HUES48 (cell line): ENCODE measurements around the gene SNTB2.
A peak's percentile ranks its signal among the peaks of the same experiment; 100 is the strongest.

Experiments used
- H3K27ac ChIP-seq: one replicate; pipeline ENCODE4 v1.7.0; 2013; ENCODE audit warnings: low read depth, low read length, inconsistent platforms
- H3K27me3 ChIP-seq: 2 replicates; pipeline ENCODE4 v1.6.1; 2013; ENCODE audit warnings: mild to moderate bottlenecking, low read length; ENCODE audit not compliant: control insufficient read depth, insufficient read depth
- H3K36me3 ChIP-seq: 2 replicates; pipeline ENCODE4 v1.6.1; 2013; ENCODE audit warnings: low read length; ENCODE audit not compliant: control insufficient read depth, insufficient read depth
- H3K4me1 ChIP-seq: 2 replicates; pipeline ENCODE4 v1.6.1; 2013; ENCODE audit warnings: mild to moderate bottlenecking, low read length; ENCODE audit not compliant: control insufficient read depth, insufficient read depth
- H3K4me3 ChIP-seq: 2 replicates; pipeline ENCODE4 v1.5.1; 2013; ENCODE audit warnings: mild to moderate bottlenecking, low read depth, low read length
- H3K9ac ChIP-seq: 2 replicates; pipeline ENCODE4 v1.6.1; 2013; ENCODE audit warnings: mild to moderate bottlenecking, low read depth, low read length, moderate library complexity
- H3K9me3 ChIP-seq: 2 replicates; pipeline ENCODE4 v1.6.1; 2013; ENCODE audit warnings: low read length; ENCODE audit not compliant: control insufficient read depth, insufficient read depth

SNTB2 gene

GRCh38 chr16:69165584-69165983 lies 21.4 kb upstream of the SNTB2 start:
- H3K27me3 ChIP-seq = no peaks in the 10 kb centered on the region
- no peaks in the 10 kb centered on the region for H3K4me1 ChIP-seq
- H3K9ac ChIP-seq = no peak overlapping the region
- H3K9me3 ChIP-seq = no peaks in the 10 kb centered on the region
- H3K27ac ChIP-seq = no peak overlapping the region
- peaks cover 92% of the 10 kb centered on the region for H3K36me3 ChIP-seq
- H3K4me3 ChIP-seq = no peak overlapping the region

GRCh38 chr16:69166221-69166833 lies 20.6 kb upstream of the SNTB2 start:
- Histone ChIP-seq H3K9me3 (no peaks in the 10 kb centered on the region), H3K9ac (no peak overlapping the region), H3K27me3 (no peaks in the 10 kb centered on the region), H3K36me3 (peaks cover 88% of the 10 kb centered on the region), H3K27ac (no peak overlapping the region), H3K4me1 (peaks cover 3% of the 10 kb centered on the region), H3K4me3 (no peak overlapping the region)

DNA sequence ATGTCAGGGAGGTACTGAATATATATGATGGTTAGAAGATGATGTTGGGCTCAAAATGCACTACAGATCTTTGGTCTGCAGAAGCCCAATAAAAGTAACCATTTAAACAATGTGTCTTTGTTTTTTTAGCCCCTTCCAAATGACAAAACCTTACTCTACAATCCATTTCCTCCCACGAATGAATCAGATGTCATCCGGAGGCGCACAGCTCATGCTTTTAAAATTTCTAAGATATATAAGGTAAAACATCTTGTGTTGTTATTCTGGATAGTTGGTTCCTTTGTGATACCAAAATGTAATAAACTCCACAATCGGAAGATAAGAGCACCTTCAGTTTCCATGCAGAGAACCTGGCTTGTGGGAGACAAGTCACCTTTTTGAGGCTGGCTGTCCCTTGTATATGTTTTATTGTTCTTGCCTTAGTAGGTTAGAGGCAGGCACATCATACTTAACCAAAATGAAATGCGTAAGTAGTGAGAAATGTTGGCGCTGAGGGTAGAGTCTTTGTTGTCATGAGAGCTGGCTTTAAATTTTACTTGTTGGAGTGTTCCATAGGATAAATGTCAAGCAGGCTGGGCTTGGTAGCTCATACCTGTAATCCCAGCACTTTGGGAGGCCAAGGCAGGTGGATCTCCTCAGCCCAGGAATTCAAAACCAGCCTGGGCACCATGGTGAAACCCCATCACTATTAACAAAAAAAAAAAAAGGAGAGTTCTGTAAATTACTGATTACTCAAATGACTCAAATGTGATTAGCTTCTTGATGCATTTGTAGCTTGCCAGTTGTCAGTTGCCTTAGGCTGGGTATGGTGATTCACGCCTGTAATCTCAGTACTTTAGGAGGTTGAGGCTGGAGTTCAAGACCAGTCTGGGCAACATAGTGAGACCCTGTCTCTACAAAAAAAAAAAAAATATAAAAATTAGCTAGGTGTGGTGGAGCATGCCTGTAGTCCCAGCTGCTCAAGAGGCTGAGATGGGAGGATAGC lies 19.7 kb upstream of the SNTB2 start:
- H3K4me1 ChIP-seq = peaks cover 3% of the 10 kb centered on the region
- H3K36me3 ChIP-seq = peaks cover 81% of the 10 kb centered on the region
- no peak overlapping the region for H3K9ac ChIP-seq
- no peak overlapping the region for H3K4me3 ChIP-seq
- H3K27me3 ChIP-seq = no peaks in the 10 kb centered on the region
- H3K27ac ChIP-seq = no peak overlapping the region
- no peaks in the 10 kb centered on the region for H3K9me3 ChIP-seq

DNA sequence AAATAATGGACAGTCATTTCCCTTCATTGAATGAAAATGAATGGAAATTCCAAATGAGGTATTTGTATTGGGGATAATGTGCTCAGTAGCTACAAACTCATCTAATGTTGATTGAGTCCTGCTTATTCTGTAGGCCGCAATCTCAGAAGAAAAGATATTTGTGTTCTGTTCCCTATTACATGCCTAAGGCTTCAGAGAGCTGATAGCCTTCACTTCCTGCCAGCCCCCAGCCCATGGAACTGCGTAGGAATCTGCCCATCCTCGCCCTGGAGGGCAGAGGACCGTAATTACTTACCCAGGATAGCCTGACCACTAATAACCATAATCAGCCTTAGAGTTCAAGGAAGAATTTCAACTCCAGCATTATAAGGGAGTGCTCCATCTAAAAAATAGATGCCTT lies 17.9 kb upstream of the SNTB2 start:
- H3K36me3 ChIP-seq = peaks cover 69% of the 10 kb centered on the region

DNA sequence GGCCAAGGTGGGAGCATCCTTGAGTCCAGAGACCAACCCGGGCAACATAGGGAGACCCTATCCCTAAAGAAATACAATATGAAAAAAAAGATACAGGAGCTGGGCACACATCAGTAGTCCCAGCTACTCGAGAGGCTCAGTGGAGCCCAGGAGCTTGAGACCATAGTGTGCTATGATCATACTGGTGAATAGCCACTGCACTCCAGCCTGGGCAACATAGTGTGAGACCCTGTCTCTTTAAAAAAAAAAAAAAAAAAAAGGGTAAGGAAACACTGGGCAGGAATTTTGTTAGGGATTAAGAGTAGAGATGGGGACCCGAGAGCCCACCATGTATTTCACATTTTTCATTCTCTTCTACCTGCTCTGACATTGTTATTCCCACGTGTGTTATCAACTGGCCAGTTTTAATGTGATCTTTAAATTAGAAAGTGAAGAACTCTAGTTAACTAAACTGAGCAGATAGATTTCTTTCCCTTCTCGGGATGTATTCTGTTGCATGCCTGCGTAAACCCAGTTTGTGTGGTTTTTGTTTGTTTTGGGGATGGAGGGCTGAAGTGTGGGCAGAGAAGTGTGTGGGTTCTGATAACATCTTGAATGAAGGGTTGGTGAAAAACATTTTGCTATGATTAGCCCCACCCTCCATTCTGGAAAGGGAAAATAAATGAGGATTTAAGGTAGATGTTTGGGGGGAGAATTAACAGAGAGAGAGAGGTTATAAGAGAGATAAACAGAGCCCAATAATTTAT lies 17.2 kb upstream of the SNTB2 start:
- no peaks in the 10 kb centered on the region for H3K9me3 ChIP-seq
- H3K4me3 ChIP-seq = no peak overlapping the region
- no peaks in the 10 kb centered on the region for H3K27me3 ChIP-seq
- peaks cover 62% of the 10 kb centered on the region for H3K36me3 ChIP-seq
- H3K9ac ChIP-seq = no peak overlapping the region
- no peak overlapping the region for H3K27ac ChIP-seq
- H3K4me1 ChIP-seq = peaks cover 7% of the 10 kb centered on the region

More for the DNA sequence above, 17.9 kb upstream of the SNTB2 start:
- no peak overlapping the region for H3K27ac ChIP-seq
- H3K4me1 ChIP-seq = peaks cover 7% of the 10 kb centered on the region
- H3K9ac ChIP-seq = no peak overlapping the region
- H3K27me3 ChIP-seq = no peaks in the 10 kb centered on the region
- no peak overlapping the region for H3K4me3 ChIP-seq
- H3K9me3 ChIP-seq = no peaks in the 10 kb centered on the region

DNA sequence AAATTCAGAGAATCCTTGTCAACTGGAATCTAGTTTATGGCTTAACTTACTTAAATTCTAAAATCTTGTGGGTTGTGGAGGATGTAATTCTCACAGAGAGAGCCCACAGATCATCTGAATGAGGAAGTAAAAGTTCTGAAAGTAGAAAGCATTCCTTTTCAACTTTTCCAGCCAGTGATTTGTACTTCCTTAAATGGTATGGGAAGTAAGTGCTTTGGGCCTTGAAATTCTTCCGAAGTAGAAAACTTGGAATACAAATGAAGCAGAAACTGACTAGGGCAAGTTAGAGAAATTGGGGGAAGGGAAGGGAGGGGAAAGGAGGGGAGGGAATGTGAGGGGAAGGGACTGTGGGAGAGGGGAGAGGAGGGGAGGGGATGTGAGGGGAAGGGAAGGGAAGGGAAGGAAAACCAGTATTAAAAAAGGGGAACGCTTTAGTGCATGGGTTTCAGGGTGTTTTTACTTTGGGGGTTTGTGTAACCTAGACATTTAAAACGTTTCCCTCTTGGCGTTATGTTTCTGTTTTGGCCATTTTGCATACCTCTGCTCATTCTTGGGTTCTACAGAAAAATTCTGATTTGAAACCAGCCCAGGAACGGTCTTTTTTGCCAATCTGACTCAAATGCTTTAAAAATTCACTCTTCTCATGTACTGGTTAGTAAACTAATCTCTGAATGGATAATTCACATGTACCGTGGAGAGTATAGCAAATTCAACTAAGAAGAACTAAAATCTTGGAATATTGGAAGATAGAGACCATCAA lies 15.5 kb upstream of the SNTB2 start:
- Histone ChIP-seq H3K36me3 (peaks cover 45% of the 10 kb centered on the region), H3K9me3 (no peaks in the 10 kb centered on the region), H3K4me3 (no peak overlapping the region), H3K9ac (peak overlapping the region; percentile 54; the same call in 1 of the 2 replicates), H3K27ac (peak overlapping the region; percentile 61), H3K27me3 (no peaks in the 10 kb centered on the region), H3K4me1 (peaks cover 7% of the 10 kb centered on the region)

GRCh38 chr16:69176033-69176800 lies 10.7 kb upstream of the SNTB2 start:
- H3K4me3 ChIP-seq = no peak overlapping the region
- no peak overlapping the region for H3K27ac ChIP-seq
- no peaks in the 10 kb centered on the region for H3K9me3 ChIP-seq
- H3K4me1 ChIP-seq = peaks cover 6% of the 10 kb centered on the region
- H3K27me3 ChIP-seq = no peaks in the 10 kb centered on the region
- H3K36me3 ChIP-seq = peaks cover 3% of the 10 kb centered on the region; the same call in 1 of the 2 replicates
- H3K9ac ChIP-seq = no peak overlapping the region

GRCh38 chr16:69179328-69180010 lies 7.5 kb upstream of the SNTB2 start:
- Histone ChIP-seq H3K36me3 (no peaks in the 10 kb centered on the region; the same call in 1 of the 2 replicates), H3K4me3 (no peak overlapping the region), H3K4me1 (no peaks in the 10 kb centered on the region), H3K9ac (no peak overlapping the region), H3K27me3 (no peaks in the 10 kb centered on the region), H3K9me3 (no peaks in the 10 kb centered on the region), H3K27ac (no peak overlapping the region)

- no peak overlapping the region for H3K4me3 ChIP-seq
- H3K36me3 ChIP-seq = no peaks in the 10 kb centered on the region; the same call in 1 of the 2 replicates
- no peak overlapping the region for H3K9ac ChIP-seq
- H3K27me3 ChIP-seq = no peaks in the 10 kb centered on the region
- no peaks in the 10 kb centered on the region for H3K9me3 ChIP-seq
- H3K27ac ChIP-seq = no peak overlapping the region
- H3K4me1 ChIP-seq = no peaks in the 10 kb centered on the region
These were observed 7.0 kb upstream of the SNTB2 start for GRCh38 chr16:69180011-69180338.
